Measurements from ENCODE around the gene STXBP2.

DNA sequence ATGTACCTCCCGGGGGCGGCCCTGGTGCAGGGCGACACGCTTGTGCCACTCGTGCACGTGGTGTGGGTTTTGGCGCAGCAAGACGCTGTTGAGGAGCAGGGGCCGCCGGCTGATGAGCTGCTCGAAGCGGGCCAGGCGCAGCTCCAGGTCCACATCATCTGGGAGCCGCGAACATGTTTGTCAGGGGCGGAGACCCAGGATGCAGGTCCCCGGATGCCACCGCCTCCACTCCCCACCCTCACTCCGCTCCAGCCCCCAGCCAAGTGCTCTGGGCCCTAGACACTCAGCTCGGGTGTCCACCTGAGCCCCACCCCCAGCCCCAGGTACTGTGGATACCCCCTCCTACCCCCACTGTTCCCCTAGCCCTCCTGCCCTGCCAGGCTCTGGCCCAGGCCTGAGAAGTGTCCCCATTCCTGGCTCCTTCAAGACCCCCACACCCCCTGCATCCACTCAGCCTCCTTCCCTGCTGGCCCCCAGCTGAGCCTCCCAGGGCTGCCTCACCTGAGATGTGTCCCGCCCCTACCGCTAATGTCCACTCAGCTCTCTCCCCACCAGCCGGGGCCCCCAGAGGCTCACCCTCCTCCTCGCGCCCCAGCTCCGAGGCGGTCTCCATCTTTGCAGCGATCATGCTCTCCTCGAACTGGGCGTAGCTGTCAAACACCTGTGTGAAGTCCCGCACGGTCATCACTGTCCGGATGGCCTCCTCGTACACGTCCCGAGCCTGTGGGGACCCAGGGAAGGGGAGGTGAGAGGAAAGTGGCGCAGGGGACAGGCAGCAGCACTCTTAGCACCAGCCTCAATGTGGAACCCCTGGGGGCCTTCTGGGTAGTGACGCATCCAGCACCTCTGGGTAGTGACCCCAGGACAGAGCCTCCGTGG is 12.9 kb upstream of the STXBP2 start:
- no peak for TF ChIP-seq RXRA (IDR thresholded peaks at IDR 0.05; ENCODE audit: borderline replicate concordance, low read depth)
- TF ChIP-seq, protein P1, sequence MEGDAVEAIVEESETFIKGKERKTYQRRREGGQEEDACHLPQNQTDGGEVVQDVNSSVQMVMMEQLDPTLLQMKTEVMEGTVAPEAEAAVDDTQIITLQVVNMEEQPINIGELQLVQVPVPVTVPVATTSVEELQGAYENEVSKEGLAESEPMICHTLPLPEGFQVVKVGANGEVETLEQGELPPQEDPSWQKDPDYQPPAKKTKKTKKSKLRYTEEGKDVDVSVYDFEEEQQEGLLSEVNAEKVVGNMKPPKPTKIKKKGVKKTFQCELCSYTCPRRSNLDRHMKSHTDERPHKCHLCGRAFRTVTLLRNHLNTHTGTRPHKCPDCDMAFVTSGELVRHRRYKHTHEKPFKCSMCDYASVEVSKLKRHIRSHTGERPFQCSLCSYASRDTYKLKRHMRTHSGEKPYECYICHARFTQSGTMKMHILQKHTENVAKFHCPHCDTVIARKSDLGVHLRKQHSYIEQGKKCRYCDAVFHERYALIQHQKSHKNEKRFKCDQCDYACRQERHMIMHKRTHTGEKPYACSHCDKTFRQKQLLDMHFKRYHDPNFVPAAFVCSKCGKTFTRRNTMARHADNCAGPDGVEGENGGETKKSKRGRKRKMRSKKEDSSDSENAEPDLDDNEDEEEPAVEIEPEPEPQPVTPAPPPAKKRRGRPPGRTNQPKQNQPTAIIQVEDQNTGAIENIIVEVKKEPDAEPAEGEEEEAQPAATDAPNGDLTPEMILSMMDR (IDR thresholded peaks at IDR 0.05) = no peak
- no peak for TF ChIP-seq EP300 (IDR thresholded peaks at IDR 0.05; ENCODE audit: borderline replicate concordance in 1 of 2, low read depth in 1 of 2, low read length in 1 of 2)
- TF ChIP-seq, protein P2, sequence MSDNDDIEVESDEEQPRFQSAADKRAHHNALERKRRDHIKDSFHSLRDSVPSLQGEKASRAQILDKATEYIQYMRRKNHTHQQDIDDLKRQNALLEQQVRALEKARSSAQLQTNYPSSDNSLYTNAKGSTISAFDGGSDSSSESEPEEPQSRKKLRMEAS (IDR thresholded peaks at IDR 0.05; ENCODE audit: low read depth) = no peak
- TF ChIP-seq EZH2phosphoT487 (IDR thresholded peaks at IDR 0.05; ENCODE audit: borderline replicate concordance, low read depth) = no peak
- TF ChIP-seq, protein P3, sequence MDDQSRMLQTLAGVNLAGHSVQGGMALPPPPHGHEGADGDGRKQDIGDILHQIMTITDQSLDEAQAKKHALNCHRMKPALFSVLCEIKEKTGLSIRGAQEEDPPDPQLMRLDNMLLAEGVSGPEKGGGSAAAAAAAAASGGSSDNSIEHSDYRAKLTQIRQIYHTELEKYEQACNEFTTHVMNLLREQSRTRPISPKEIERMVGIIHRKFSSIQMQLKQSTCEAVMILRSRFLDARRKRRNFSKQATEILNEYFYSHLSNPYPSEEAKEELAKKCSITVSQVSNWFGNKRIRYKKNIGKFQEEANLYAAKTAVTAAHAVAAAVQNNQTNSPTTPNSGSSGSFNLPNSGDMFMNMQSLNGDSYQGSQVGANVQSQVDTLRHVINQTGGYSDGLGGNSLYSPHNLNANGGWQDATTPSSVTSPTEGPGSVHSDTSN (IDR thresholded peaks at IDR 0.05) = no peak
- TF ChIP-seq GABPA (IDR thresholded peaks at IDR 0.05; ENCODE audit: low read depth) = no peak
- TF ChIP-seq POLR2AphosphoS5 (IDR thresholded peaks at IDR 0.05; ENCODE audit: low read depth, low read length) = no peak
- TF ChIP-seq RCOR1 (IDR thresholded peaks at IDR 0.05; ENCODE audit: low read length) = no peak
- TF ChIP-seq YY1 (IDR thresholded peaks at IDR 0.05; ENCODE audit: low read depth) = no peak
- TF ChIP-seq NRF1 (IDR thresholded peaks at IDR 0.05; ENCODE audit: low read depth, low read length) = no peak
- TF ChIP-seq SIN3A (IDR thresholded peaks at IDR 0.05; ENCODE audit: borderline replicate concordance, low read depth, low read length) = no peak
- TF ChIP-seq, protein P4, sequence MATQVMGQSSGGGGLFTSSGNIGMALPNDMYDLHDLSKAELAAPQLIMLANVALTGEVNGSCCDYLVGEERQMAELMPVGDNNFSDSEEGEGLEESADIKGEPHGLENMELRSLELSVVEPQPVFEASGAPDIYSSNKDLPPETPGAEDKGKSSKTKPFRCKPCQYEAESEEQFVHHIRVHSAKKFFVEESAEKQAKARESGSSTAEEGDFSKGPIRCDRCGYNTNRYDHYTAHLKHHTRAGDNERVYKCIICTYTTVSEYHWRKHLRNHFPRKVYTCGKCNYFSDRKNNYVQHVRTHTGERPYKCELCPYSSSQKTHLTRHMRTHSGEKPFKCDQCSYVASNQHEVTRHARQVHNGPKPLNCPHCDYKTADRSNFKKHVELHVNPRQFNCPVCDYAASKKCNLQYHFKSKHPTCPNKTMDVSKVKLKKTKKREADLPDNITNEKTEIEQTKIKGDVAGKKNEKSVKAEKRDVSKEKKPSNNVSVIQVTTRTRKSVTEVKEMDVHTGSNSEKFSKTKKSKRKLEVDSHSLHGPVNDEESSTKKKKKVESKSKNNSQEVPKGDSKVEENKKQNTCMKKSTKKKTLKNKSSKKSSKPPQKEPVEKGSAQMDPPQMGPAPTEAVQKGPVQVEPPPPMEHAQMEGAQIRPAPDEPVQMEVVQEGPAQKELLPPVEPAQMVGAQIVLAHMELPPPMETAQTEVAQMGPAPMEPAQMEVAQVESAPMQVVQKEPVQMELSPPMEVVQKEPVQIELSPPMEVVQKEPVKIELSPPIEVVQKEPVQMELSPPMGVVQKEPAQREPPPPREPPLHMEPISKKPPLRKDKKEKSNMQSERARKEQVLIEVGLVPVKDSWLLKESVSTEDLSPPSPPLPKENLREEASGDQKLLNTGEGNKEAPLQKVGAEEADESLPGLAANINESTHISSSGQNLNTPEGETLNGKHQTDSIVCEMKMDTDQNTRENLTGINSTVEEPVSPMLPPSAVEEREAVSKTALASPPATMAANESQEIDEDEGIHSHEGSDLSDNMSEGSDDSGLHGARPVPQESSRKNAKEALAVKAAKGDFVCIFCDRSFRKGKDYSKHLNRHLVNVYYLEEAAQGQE (IDR thresholded peaks at IDR 0.05; ENCODE audit: low read depth, low read length) = no peak
